Loucy (cell line): ENCODE results near the gene DDN.

Source experiments
- CTCF ChIP-seq: fragments of 200-600 bp; sonication (generic); conservative IDR thresholded peaks from 2 replicates; pipeline ENCODE4 v1.5.1; 2014; ENCODE audit warnings: mild to moderate bottlenecking, antibody characterized with exemption, low read length
- EZH2phosphoT487 ChIP-seq: fragments of 200-600 bp; IDR thresholded peaks from 2 replicates; pipeline ENCODE4 v1.6.1; 2018; ENCODE audit warnings: antibody characterized with exemption, mild to moderate bottlenecking, moderate library complexity, borderline replicate concordance

DNA sequence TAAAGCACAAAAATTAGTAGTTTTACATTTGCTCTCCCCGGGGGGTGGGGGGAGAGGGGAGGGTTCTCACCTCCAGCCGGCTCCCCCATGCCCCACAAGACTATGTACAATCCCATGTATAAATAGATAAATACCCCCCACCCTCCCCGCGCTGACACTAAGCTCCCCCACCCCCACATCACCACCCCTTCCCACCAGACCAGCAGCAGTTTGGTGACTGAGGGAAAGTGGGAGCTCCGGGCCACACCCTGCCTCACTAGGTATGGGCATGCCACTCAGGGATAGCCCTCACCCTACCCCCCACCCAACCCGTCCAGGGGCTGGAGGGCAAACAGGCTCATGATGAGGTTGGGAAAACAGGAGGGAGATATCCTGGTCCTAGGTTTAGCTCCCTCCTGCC lies 21.3 kb upstream of the DDN start:
- TF ChIP-seq CTCF (no peak), EZH2phosphoT487 (no peak)
